ENCODE measurements around the gene TBC1D22A.

GRCh38 chr22:46744581-46744980 is 17.9 kb upstream of the TBC1D22A start:
- TF ChIP-seq CTCF (IDR thresholded peaks at IDR 0.05 in 4 of 5, conservative IDR thresholded peaks at IDR 0.05 in 1 of 5) (no peak), POLR2A (IDR thresholded peaks at IDR 0.05) (no peak)

All from gastrocnemius medialis (tissue), 4 donors.